BJ (cell line): ENCODE data around the gene FYB1. TPM values are rescaled to one million over a fixed set of nuclear protein-coding genes. Genes with fewer than 3 reads are reported as not detected.

Source experiments
- CTCF ChIA-PET: fragments of 350-600 bp; formaldehyde crosslinking; extraction: SDS; loops from one replicate; lab custom pipeline; 2021; ENCODE audit warnings: antibody characterized with exemption, inconsistent platforms; lab: Yijun Ruan, JAX
- POLR2A ChIA-PET: fragments of 300-600 bp; sonication (Branson Sonifier 250); formaldehyde crosslinking; extraction: SDS; loops from one replicate; lab custom pipeline; 2021; ENCODE audit warnings: antibody characterized with exemption; lab: Charles Lee
- DNase-seq: peaks from one replicate; pipeline ENCODE4 v3.0.0-alpha.2; 2011; ENCODE audit warnings: low read depth
- H3K27me3 ChIP-seq: 2 replicates; pipeline ENCODE4 v1.6.0; 2011; ENCODE audit warnings: low read length; ENCODE audit not compliant: control insufficient read depth, insufficient read depth
- H3K36me3 ChIP-seq: 2 replicates; pipeline ENCODE4 v1.5.1; 2011; ENCODE audit warnings: low read length; ENCODE audit not compliant: control insufficient read depth, insufficient read depth
- H3K4me3 ChIP-seq: 2 replicates; pipeline ENCODE4 v1.5.1; 2011; ENCODE audit warnings: low read depth, mild to moderate bottlenecking, control low read depth, low read length
- CTCF ChIP-seq: IDR thresholded peaks from 2 replicates; pipeline ENCODE4 v1.5.1; 2011; ENCODE audit warnings: low read depth, mild to moderate bottlenecking, control low read depth, inconsistent platforms, low read length, moderate library complexity; ENCODE audit not compliant: insufficient read depth
- polyA plus RNA-seq: library from polyadenylated mRNA; depleted of rRNA; stranded (reverse); fragments of >200 nt; gene quantifications from 2 replicates; pipeline ENCODE4 v1.2.3, GENCODE V29; 2011

Gene FYB1
- polyA plus RNA-seq, 1 experiment, result 0.09 TPM

- POLR2A ChIA-PET, result no interaction called here
- peaks cover 1% of the 10 kb centered on the region; the same call in 1 of the 2 replicates for H3K36me3 ChIP-seq
- no peak overlapping the region for H3K4me3 ChIP-seq
- H3K27me3 ChIP-seq, result no peaks in the 10 kb centered on the region
- TF ChIP-seq CTCF, result no peak
- no peak for DNase-seq
- CTCF ChIA-PET, result interaction anchor here (1.3 kb wide), 1 partner anchor 18 kb away, joined by 4 read pairs; no protein-coding TSS in a partner anchor
Measured at GRCh38 chr5:39063037-39063436, 156.3 kb downstream of the FYB1 start.

GRCh38 chr5:39062530-39062929, 156.8 kb downstream of the FYB1 start:
- TF ChIP-seq CTCF, result no peak
- H3K36me3 ChIP-seq, result peaks cover 1% of the 10 kb centered on the region; the same call in 1 of the 2 replicates
- H3K27me3 ChIP-seq, result no peaks in the 10 kb centered on the region
- DNase-seq, result no peak
- POLR2A ChIA-PET, result no interaction called here
- no peak overlapping the region for H3K4me3 ChIP-seq
- CTCF ChIA-PET, result interaction anchor here (0.6 to 1.0 kb wide), 2 partner anchors 41 to 51 kb away, joined by 3 read pairs; no protein-coding TSS in a partner anchor

- ChIA-PET POLR2A (no interaction called here), CTCF (interaction anchor here (0.6 to 1.0 kb wide), 3 partner anchors 15 to 50 kb away, joined by 3 to 5 read pairs (median 3); no protein-coding TSS in a partner anchor)
- TF ChIP-seq CTCF, result no peak
Measured at GRCh38 chr5:39062104-39062503, 157.3 kb downstream of the FYB1 start.

GRCh38 chr5:39059064-39059463, 160.3 kb downstream of the FYB1 start:
- H3K36me3 ChIP-seq, result peaks cover 3% of the 10 kb centered on the region; the same call in 1 of the 2 replicates
- CTCF ChIA-PET, result no interaction called here
- H3K4me3 ChIP-seq, result no peak overlapping the region
- no peak for TF ChIP-seq CTCF
- DNase-seq, result no peak
- H3K27me3 ChIP-seq, result no peaks in the 10 kb centered on the region
- POLR2A ChIA-PET, result no interaction called here

More at GRCh38 chr5:39062104-39062503, 157.3 kb downstream of the FYB1 start:
- H3K36me3 ChIP-seq, result 0 out of 2 replicates have a peak, but pooled peaks cover 1% of the 10 kb centered on the region
- DNase-seq, result no peak
- H3K4me3 ChIP-seq, result no peak overlapping the region
- H3K27me3 ChIP-seq, result no peaks in the 10 kb centered on the region

GRCh38 chr5:39058178-39058921, 161.0 kb downstream of the FYB1 start:
- DNase-seq, result no peak
- peaks cover 3% of the 10 kb centered on the region; the same call in 1 of the 2 replicates for H3K36me3 ChIP-seq
- no peaks in the 10 kb centered on the region for H3K27me3 ChIP-seq
- no peak for TF ChIP-seq CTCF
- H3K4me3 ChIP-seq, result no peak overlapping the region
- POLR2A ChIA-PET, result no interaction called here
- CTCF ChIA-PET, result no interaction called here
